GM18951 (cell line): ENCODE measurements around the gene GPBP1L1.

Source experiments
- POLR2A ChIP-seq: IDR thresholded peaks from 4 replicates; pipeline ENCODE4 v1.6.1; 2011; ENCODE audit warnings: mild to moderate bottlenecking; ENCODE audit not compliant: insufficient read length, insufficient read depth; ENCODE audit errors: extremely low read depth
- in situ Hi-C: fragments of 300-500 bp; cut with MboI; formaldehyde crosslinking; loops from one replicate; pipeline ENCODE4 v1.12.0; 2022; ENCODE audit warnings: low sequenced_read_pairs, mixed read lengths, inconsistent platforms; ENCODE audit not compliant: unreplicated experiment

GPBP1L1 gene

GRCh38 chr1:45643978-45644377 is 42.4 kb downstream of the GPBP1L1 start:
- in situ Hi-C loops: no loop called here

GRCh38 chr1:45643321-45643720 is 43.0 kb downstream of the GPBP1L1 start:
- TF ChIP-seq POLR2A: no peak
- in situ Hi-C loops: no loop called here

More at GRCh38 chr1:45643978-45644377, 42.4 kb downstream of the GPBP1L1 start:
- no peak for TF ChIP-seq POLR2A

- no peak for TF ChIP-seq POLR2A
- in situ Hi-C loops: no loop called here
Measured at GRCh38 chr1:45640293-45640692, 46.0 kb downstream of the GPBP1L1 start.

DNA sequence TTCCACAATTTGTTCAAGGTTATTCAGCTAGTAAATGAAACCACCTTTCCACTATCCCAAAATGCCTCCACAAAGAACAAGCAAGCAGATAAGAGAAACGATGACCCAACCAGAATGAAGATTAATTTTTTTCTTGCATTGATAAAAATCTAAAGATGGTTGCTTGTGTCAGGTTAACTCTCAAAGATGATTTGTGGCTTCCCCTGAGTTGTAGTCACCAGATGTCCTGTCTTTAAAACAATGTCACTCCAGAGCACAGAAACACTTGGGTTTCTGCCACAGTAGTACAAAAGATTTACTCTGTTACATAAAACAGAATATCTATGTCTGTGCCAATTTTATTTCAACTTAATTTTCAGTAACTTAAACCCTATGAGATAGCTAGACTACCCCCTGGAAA is 51.1 kb downstream of the GPBP1L1 start:
- TF ChIP-seq POLR2A: no peak
- in situ Hi-C loops: no loop called here

DNA sequence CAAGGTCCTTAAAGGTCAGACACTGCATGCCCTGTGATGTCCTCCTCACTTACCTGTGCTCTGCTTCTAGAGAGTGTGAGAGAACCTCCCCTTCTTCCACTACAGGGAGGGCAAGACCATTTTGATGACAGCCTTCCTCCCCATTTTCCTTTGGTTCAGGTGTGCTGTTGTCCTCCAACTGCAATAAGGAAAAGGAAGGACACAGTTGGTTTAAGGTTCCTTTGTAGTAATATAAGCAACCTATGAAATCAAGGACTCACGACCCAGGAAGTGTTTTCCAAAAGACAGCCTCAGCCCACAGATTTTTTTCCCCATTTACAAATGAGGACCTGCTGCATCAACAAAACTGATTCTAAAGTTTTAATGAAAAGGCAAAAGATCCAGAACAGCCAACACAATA is 55.9 kb downstream of the GPBP1L1 start:
- no peak for TF ChIP-seq POLR2A
- in situ Hi-C loops: no loop called here

DNA sequence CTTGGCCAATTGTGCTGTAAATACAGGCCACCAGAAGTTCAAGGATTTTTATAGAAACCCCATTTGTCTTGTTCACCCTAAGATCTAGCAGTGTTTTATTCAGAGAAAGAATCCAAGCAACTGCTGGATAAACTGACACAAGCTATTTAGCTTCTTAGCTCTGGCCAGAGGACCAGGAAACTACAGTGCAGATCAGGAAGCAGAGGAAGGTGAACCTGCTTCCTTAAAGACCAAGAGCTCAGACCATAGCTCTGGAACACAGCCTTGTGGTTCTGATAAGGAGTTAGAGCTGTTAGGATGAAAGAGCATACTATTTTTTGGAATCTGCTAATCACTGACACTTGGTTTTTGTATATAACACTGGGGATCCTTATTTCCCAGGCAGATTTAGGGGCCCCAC is 57.3 kb downstream of the GPBP1L1 start:
- no peak for TF ChIP-seq POLR2A
- in situ Hi-C loops: no loop called here

- in situ Hi-C loops: no loop called here
- TF ChIP-seq POLR2A: no peak
Measured at GRCh38 chr1:45623972-45624371, 62.4 kb downstream of the GPBP1L1 start, which contains the start of gene CCDC17. CCDC17 (minus strand) TSS chr1:45624054; CDS start chr1:45623909, 145 bp downstream.

GRCh38 chr1:45622524-45623394 is 63.6 kb downstream of the GPBP1L1 start:
- in situ Hi-C loops: no loop called here
- no peak for TF ChIP-seq POLR2A

DNA sequence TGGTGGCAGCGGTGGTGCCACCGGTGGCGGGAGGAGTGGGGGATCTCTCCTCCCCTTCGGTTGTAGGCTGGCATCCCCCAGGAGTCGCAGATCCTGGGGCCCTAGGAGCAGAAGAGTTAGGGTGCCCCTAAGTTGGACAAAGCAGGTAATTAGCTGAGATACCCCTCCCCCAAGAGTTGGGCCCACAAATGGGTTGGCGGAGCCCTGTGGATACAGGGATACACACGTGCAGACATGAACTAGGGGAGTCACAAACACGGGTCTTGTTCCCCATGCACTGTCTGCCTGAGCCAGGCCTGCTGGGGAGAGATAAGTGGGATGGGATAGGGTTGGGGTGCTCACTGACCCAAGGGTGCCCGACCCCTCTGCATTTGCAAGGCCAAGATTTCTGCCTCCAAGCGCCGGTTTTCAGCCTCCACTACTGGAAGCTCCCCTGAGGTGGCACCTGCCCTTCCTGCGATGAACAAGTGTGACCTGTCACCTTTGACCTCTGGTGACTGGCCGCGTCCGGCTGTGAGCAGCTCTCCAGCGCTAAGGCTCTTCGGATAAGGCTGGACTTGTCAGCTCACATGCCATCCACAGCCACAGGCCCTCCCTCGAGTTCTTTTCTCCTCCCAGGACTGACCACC is 64.3 kb downstream of the GPBP1L1 start:
- in situ Hi-C loops: no loop called here
- TF ChIP-seq POLR2A: no peak

DNA sequence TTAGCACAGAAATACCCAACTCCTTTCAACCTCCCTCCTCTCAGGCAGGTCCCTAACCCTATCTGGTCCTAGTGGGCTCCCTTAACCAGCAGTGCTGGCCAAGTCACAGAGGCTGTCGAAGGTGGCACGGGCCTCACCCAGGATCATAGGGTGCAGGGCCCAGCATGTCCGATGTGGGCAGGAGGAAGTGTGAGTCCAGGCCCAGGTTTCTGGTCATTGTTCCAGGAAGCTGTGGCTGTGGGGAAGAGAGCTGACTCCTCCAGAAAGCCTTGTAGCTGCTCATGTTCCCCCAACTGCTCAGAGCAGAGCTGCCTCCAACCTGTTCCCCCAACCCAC is 64.9 kb downstream of the GPBP1L1 start:
- no peak for TF ChIP-seq POLR2A

GRCh38 chr1:45620588-45621500 is 65.5 kb downstream of the GPBP1L1 start:
- in situ Hi-C loops: no loop called here
- peak; percentile 1 for TF ChIP-seq POLR2A

More for the DNA sequence above, 64.9 kb downstream of the GPBP1L1 start:
- in situ Hi-C loops: no loop called here

- in situ Hi-C loops: no loop called here
- TF ChIP-seq POLR2A: no peak
Measured at GRCh38 chr1:45619149-45619921, 67.0 kb downstream of the GPBP1L1 start.
